Fibroblast of villous mesenchyme (primary cell): ENCODE results near the gene GABPB1. TPM values are rescaled to one million over a fixed set of nuclear protein-coding genes. Genes with fewer than 3 reads are reported as not detected.

Experiments used
- DNase-seq: peaks from one replicate; pipeline ENCODE4 v3.0.0-alpha.2; 2010; ENCODE audit warnings: low read depth
- H3K4me3 ChIP-seq: 2 replicates; pipeline ENCODE4 v1.5.1; 2011; ENCODE audit warnings: low read depth, mild to moderate bottlenecking, low read length
- CTCF ChIP-seq: IDR thresholded peaks from 2 replicates; pipeline ENCODE4 v1.5.1; 2012; ENCODE audit warnings: low read depth, mild to moderate bottlenecking, low read length; ENCODE audit not compliant: insufficient read depth
- total RNA-seq: library from RNA; depleted of rRNA; stranded (reverse); fragments of >200 nt; gene quantifications from 2 replicates; pipeline ENCODE4 v1.2.3, GENCODE V29; 2012

GABPB1 gene
- total RNA-seq, 1 donor = 44.9 TPM

- H3K4me3 ChIP-seq = peak overlapping the region; percentile 96
- TF ChIP-seq CTCF = no peak
- no peak for DNase-seq
These were observed 982 bp upstream of the GABPB1 start for GRCh38 chr15:50355980-50356379.

GRCh38 chr15:50355619-50355905 lies 564 bp upstream of the GABPB1 start:
- no peak for DNase-seq
- peak overlapping the region; percentile 96 for H3K4me3 ChIP-seq
- no peak for TF ChIP-seq CTCF

GRCh38 chr15:50353975-50354837 lies 792 bp downstream of the GABPB1 start:
- DNase-seq = peak; percentile 96
- peak overlapping the region; percentile 96 for H3K4me3 ChIP-seq
- no peak for TF ChIP-seq CTCF

GRCh38 chr15:50353251-50353974 lies 1.6 kb downstream of the GABPB1 start:
- H3K4me3 ChIP-seq = peak overlapping the region; percentile 96
- no peak for TF ChIP-seq CTCF
- peak; percentile 95 for DNase-seq

- no peak for DNase-seq
- TF ChIP-seq CTCF = no peak
- no peak overlapping the region for H3K4me3 ChIP-seq
These were observed 4.4 kb downstream of the GABPB1 start for GRCh38 chr15:50350621-50351020.

GRCh38 chr15:50345298-50345697 lies 9.7 kb downstream of the GABPB1 start:
- H3K4me3 ChIP-seq = no peak overlapping the region
- no peak for DNase-seq
- TF ChIP-seq CTCF = no peak
